ENCODE data around the gene E2F8. TPM values are rescaled to one million over a fixed set of nuclear protein-coding genes. Genes with fewer than 3 reads are reported as not detected.
A peak's percentile ranks its signal among the peaks of the same experiment; 100 is the strongest.

E2F8 gene
- total and polyA plus RNA-seq, 8 donors, result 2.3 to 79.7 (median 41.8) TPM

GRCh38 chr11:19244621-19245020, 3.9 kb upstream of the E2F8 start:
- Histone ChIP-seq H3K27ac (no peak overlapping the region), H3K4me1 (peaks cover 15 to 44% of the 10 kb centered on the region in 2 donors), H3K9me3 (no peaks in the 10 kb centered on the region), H3K27me3 (peaks cover 15 to 44% of the 10 kb centered on the region in 2 donors), H3K4me3 (no peak overlapping the region), H3K36me3 (no peaks in the 10 kb centered on the region)
- no peak for ATAC-seq
- no peak for DNase-seq
- intact Hi-C loops (cut with DNase I), result no loop called here
- TF ChIP-seq CTCF (IDR thresholded peaks at IDR 0.05), result no peak

- Histone ChIP-seq H3K27me3 (peaks cover 15 to 50% of the 10 kb centered on the region in 2 donors), H3K36me3 (no peaks in the 10 kb centered on the region), H3K27ac (no peak overlapping the region), H3K9me3 (no peaks in the 10 kb centered on the region), H3K4me1 (peaks cover 15 to 46% of the 10 kb centered on the region in 2 donors), H3K4me3 (no peak overlapping the region)
- ATAC-seq, result no peak
- intact Hi-C loops (cut with DNase I), result no loop called here
- peak in 1 of 4 donors; percentile 64 for DNase-seq
- no peak for TF ChIP-seq CTCF (IDR thresholded peaks at IDR 0.05)
These were observed 3.3 kb upstream of the E2F8 start for GRCh38 chr11:19244084-19244483.

- Histone ChIP-seq H3K27ac (no peak overlapping the region), H3K27me3 (peaks cover 15 to 55% of the 10 kb centered on the region in 2 donors), H3K9me3 (no peaks in the 10 kb centered on the region), H3K4me1 (peaks cover 15 to 46% of the 10 kb centered on the region in 2 donors), H3K36me3 (no peaks in the 10 kb centered on the region), H3K4me3 (no peak overlapping the region)
- ATAC-seq (no peak), DNase-seq (no peak)
- intact Hi-C loops (cut with DNase I), result no loop called here
- TF ChIP-seq CTCF (IDR thresholded peaks at IDR 0.05), result no peak
These were observed 2.9 kb upstream of the E2F8 start for GRCh38 chr11:19243613-19244012.

GRCh38 chr11:19243143-19243542, 2.4 kb upstream of the E2F8 start:
- ATAC-seq, result no peak
- Histone ChIP-seq H3K4me3 (no peak overlapping the region), H3K27ac (no peak overlapping the region), H3K4me1 (peaks cover 15 to 46% of the 10 kb centered on the region in 2 donors), H3K36me3 (no peaks in the 10 kb centered on the region), H3K27me3 (peaks cover 15 to 58% of the 10 kb centered on the region in 2 donors), H3K9me3 (no peaks in the 10 kb centered on the region)
- TF ChIP-seq CTCF (IDR thresholded peaks at IDR 0.05), result no peak
- no peak for DNase-seq
- intact Hi-C loops (cut with DNase I), result no loop called here

- peaks cover 15 to 46% of the 10 kb centered on the region in 2 donors for H3K4me1 ChIP-seq
- H3K4me3 ChIP-seq, result peak overlapping the region; percentile 59
- ATAC-seq (peak; percentile 4), DNase-seq (peak in 1 of 4 donors; percentile 80)
- H3K27ac ChIP-seq, result no peak overlapping the region
- peaks cover 15 to 58% of the 10 kb centered on the region in 2 donors for H3K27me3 ChIP-seq
- no peaks in the 10 kb centered on the region for H3K9me3 ChIP-seq
- H3K36me3 ChIP-seq, result no peaks in the 10 kb centered on the region
- no peak for TF ChIP-seq CTCF (IDR thresholded peaks at IDR 0.05)
- intact Hi-C loops (cut with DNase I), result no loop called here
These were observed 1.6 kb upstream of the E2F8 start for GRCh38 chr11:19242179-19242932.
